ENCODE results near the gene DOCK8. TPM values are rescaled to one million over a fixed set of nuclear protein-coding genes. Genes with fewer than 3 reads are reported as not detected.

Gene DOCK8
- total RNA-seq, 1 experiment from 2014 or later, result 0.37 TPM

DNA sequence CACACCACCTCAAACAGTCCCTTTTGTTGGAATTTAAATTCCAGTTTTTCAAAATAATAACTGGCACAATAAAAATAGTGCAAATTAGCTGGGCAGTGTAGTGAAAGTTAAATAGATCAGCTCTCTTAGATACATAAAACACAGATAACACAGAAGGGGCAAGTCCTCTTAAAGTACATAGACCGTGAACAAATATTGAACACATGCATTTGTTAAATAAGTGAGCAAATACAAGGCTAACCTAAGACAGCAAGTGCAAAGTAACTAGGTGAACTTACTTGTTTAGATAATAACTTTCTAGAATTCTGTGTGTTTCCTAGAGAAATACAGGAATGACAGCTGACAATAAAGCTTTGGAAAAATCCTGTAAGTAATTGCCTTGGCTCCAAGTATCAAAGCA, 280.1 kb downstream of the DOCK8 start (continued):
- TF ChIP-seq, protein P1, sequence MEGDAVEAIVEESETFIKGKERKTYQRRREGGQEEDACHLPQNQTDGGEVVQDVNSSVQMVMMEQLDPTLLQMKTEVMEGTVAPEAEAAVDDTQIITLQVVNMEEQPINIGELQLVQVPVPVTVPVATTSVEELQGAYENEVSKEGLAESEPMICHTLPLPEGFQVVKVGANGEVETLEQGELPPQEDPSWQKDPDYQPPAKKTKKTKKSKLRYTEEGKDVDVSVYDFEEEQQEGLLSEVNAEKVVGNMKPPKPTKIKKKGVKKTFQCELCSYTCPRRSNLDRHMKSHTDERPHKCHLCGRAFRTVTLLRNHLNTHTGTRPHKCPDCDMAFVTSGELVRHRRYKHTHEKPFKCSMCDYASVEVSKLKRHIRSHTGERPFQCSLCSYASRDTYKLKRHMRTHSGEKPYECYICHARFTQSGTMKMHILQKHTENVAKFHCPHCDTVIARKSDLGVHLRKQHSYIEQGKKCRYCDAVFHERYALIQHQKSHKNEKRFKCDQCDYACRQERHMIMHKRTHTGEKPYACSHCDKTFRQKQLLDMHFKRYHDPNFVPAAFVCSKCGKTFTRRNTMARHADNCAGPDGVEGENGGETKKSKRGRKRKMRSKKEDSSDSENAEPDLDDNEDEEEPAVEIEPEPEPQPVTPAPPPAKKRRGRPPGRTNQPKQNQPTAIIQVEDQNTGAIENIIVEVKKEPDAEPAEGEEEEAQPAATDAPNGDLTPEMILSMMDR (IDR thresholded peaks at IDR 0.05 in 2 of 3, conservative IDR thresholded peaks at IDR 0.05 in 1 of 3; ENCODE audit: borderline replicate concordance in 1 of 3, insufficient read depth in 1 of 3, low read depth in 2 of 3, low read length in 2 of 3), result no peak
- TF ChIP-seq ZNF274 (IDR thresholded peaks at IDR 0.05; ENCODE audit: low read depth, low read length) (no peak), EZH2phosphoT487 (IDR thresholded peaks at IDR 0.05; ENCODE audit: borderline replicate concordance) (no peak), ZFX (IDR thresholded peaks at IDR 0.05) (no peak), EZH2 (IDR thresholded peaks at IDR 0.05) (no peak), SP1 (IDR thresholded peaks at IDR 0.05; ENCODE audit: low read depth) (no peak), ATF3 (IDR thresholded peaks at IDR 0.05) (no peak), YY1 (IDR thresholded peaks at IDR 0.05; ENCODE audit: extremely low read depth, insufficient replicate concordance, low read depth, low read length) (no peak), ELF1 (IDR thresholded peaks at IDR 0.05; ENCODE audit: borderline replicate concordance, low read depth) (no peak)

GRCh38 chr9:495739-496138, 281.1 kb downstream of the DOCK8 start:
- no peaks in the 10 kb centered on the region for H3K9me2 ChIP-seq (ENCODE audit: insufficient read depth)
- H4K20me1 ChIP-seq (ENCODE audit: insufficient read depth), result no peaks in the 10 kb centered on the region
- H3K9me3 ChIP-seq (ENCODE audit: control insufficient read depth in 1 of 2, insufficient read depth in 1 of 2, low read depth in 1 of 2, low read length in 2 of 2), result no peaks in the 10 kb centered on the region
- POLR2A ChIA-PET, result no interaction called here
- no peak for TF ChIP-seq FOSL1 (IDR thresholded peaks at IDR 0.05; ENCODE audit: low read depth)
- TF ChIP-seq TCF7L2 (IDR thresholded peaks at IDR 0.05; ENCODE audit: borderline replicate concordance, extremely low read depth, insufficient read depth, insufficient read length), result peak; percentile 58
- peak; percentile 54; the same call in 1 of the 2 replicates for ATAC-seq
- no peak for DNase-seq (ENCODE audit: low read depth, low spot score)
- no peak overlapping the region for H2AFZ ChIP-seq (ENCODE audit: low read depth, low read length, poor library complexity, severe bottlenecking)
- H3K79me2 ChIP-seq (ENCODE audit: insufficient read depth, low read length), result no peaks in the 10 kb centered on the region
- no peak overlapping the region for H3K4me2 ChIP-seq (ENCODE audit: low read length)
- CTCF ChIA-PET, result no interaction called here
- BruUV-seq (replicated peaks), result no TSS peak
- intact Hi-C loops (cut with micrococcal nuclease), result no loop called here
- no peak overlapping the region for H3K27ac ChIP-seq (ENCODE audit: low read depth, low read length)
- no peaks in the 10 kb centered on the region for H3K27me3 ChIP-seq (ENCODE audit: insufficient read depth, low read length)
- no peak overlapping the region for H3K4me3 ChIP-seq (replicated peaks in 1 of 2; ENCODE audit: low read depth in 1 of 2, low read length in 2 of 2)
- H3K36me3 ChIP-seq (ENCODE audit: control insufficient read depth in 1 of 2, insufficient read depth in 2 of 2, low read length in 2 of 2), result no peaks in the 10 kb centered on the region
- RAD21 ChIA-PET (ENCODE audit: low non-redundant PET in 1 of 2, low total read pairs in 2 of 2, uncharacterized antibody in 2 of 2, unreplicated experiment in 2 of 2), result no interaction called here
- H3K4me1 ChIP-seq (ENCODE audit: control insufficient read depth in 1 of 2, insufficient read depth in 2 of 2, low read length in 2 of 2), result peaks cover 0 to 12% of the 10 kb centered on the region in 2 experiments; a peak in 1 of 4 replicates
- no peak overlapping the region for H3K9ac ChIP-seq (ENCODE audit: low read length)

Measured in HCT116 (cell line).